Measurements from ENCODE around the gene NRN1. TPM values are rescaled to one million over a fixed set of nuclear protein-coding genes. Genes with fewer than 3 reads are reported as not detected.
"Not testable (repeated sequence)": the region's sequence is repeated elsewhere in the genome, so short reads cannot be mapped to it uniquely, and the experiment has no call there.

NRN1 gene
- total RNA-seq, 2 experiments from 2014 or later, result 0.61 to 0.86 TPM

- CTCF ChIA-PET, result no interaction called here
- POLR2A ChIA-PET, result no interaction called here
Observed at GRCh38 chr6:5990786-5991185, 15.9 kb downstream of the NRN1 start.

- ChIA-PET CTCF (no interaction called here), POLR2A (no interaction called here)
Observed at GRCh38 chr6:5989141-5989723, 17.5 kb downstream of the NRN1 start.

- ChIA-PET POLR2A (no interaction called here), CTCF (no interaction called here)
Observed at GRCh38 chr6:5986861-5987260, 19.9 kb downstream of the NRN1 start.

GRCh38 chr6:5984150-5985089, 22.3 kb downstream of the NRN1 start:
- POLR2A ChIA-PET, result no interaction called here
- CTCF ChIA-PET, result no interaction called here

- POLR2A ChIA-PET, result no interaction called here
- CTCF ChIA-PET, result interaction anchor here (0.6 kb wide), 1 partner anchor 803 kb away, joined by 3 read pairs; no protein-coding TSS in a partner anchor
Observed at GRCh38 chr6:5981126-5982026, 25.3 kb downstream of the NRN1 start.

GRCh38 chr6:5979650-5980420, 26.9 kb downstream of the NRN1 start:
- ChIA-PET POLR2A (no interaction called here), CTCF (no interaction called here)

GRCh38 chr6:5976811-5977210, 29.9 kb downstream of the NRN1 start:
- CTCF ChIA-PET, result no interaction called here
- POLR2A ChIA-PET, result no interaction called here

GRCh38 chr6:5968817-5969734, 37.6 kb downstream of the NRN1 start:
- CTCF ChIA-PET, result interaction anchor here (1.0 kb wide), 1 partner anchor 52 kb away, joined by 3 read pairs; no protein-coding TSS in a partner anchor

GRCh38 chr6:5968036-5968435, 38.7 kb downstream of the NRN1 start:
- POLR2A ChIA-PET, result not testable (repeated sequence)
- CTCF ChIA-PET, result interaction anchor here (1.0 kb wide), 1 partner anchor 51 kb away, joined by 3 read pairs; no protein-coding TSS in a partner anchor

More at GRCh38 chr6:5968817-5969734, 37.6 kb downstream of the NRN1 start:
- POLR2A ChIA-PET, result no interaction called here

- CTCF ChIA-PET, result no interaction called here
- POLR2A ChIA-PET, result no interaction called here
Observed at GRCh38 chr6:5967594-5967993, 39.1 kb downstream of the NRN1 start.

GRCh38 chr6:5962794-5963193, 43.9 kb downstream of the NRN1 start:
- CTCF ChIA-PET, result no interaction called here
- POLR2A ChIA-PET, result no interaction called here

- ChIA-PET POLR2A (no interaction called here), CTCF (interaction anchor here (0.6 kb wide), 1 partner anchor 170 kb away, joined by 5 read pairs; no protein-coding TSS in a partner anchor)
Observed at GRCh38 chr6:5961836-5962235, 44.9 kb downstream of the NRN1 start.

- POLR2A ChIA-PET, result no interaction called here
- CTCF ChIA-PET, result no interaction called here
Observed at GRCh38 chr6:5960456-5960855, 46.3 kb downstream of the NRN1 start.

GRCh38 chr6:5958921-5959320, 47.8 kb downstream of the NRN1 start:
- ChIA-PET CTCF (no interaction called here), POLR2A (no interaction called here)

- ChIA-PET POLR2A (no interaction called here), CTCF (no interaction called here)
Observed at GRCh38 chr6:5956939-5957338, 49.8 kb downstream of the NRN1 start.

GRCh38 chr6:5950361-5950785, 56.4 kb downstream of the NRN1 start:
- CTCF ChIA-PET, result no interaction called here

More at GRCh38 chr6:5950361-5950785, 56.4 kb downstream of the NRN1 start:
- POLR2A ChIA-PET, result no interaction called here
